Measurements from ENCODE around the gene KRTAP5-6.

- TF ChIP-seq RAD21 (IDR thresholded peaks at IDR 0.05; ENCODE audit: low read depth) (no peak), REST (IDR thresholded peaks at IDR 0.05; ENCODE audit: low read depth) (no peak), MAX (IDR thresholded peaks at IDR 0.05) (no peak), TAF1 (IDR thresholded peaks at IDR 0.05; ENCODE audit: low read depth) (no peak), EP300 (IDR thresholded peaks at IDR 0.05; ENCODE audit: borderline replicate concordance) (no peak), FOXM1 (IDR thresholded peaks at IDR 0.05; ENCODE audit: borderline replicate concordance, low read depth) (no peak)
These were observed 24.2 kb upstream of the KRTAP5-6 start for GRCh38 chr11:1672613-1673350.
